ENCODE data around the gene PSMF1. TPM values are rescaled to one million over a fixed set of nuclear protein-coding genes. Genes with fewer than 3 reads are reported as not detected.

PSMF1 gene
- total and polyA plus RNA-seq, 2 donors (not counting 3 experiments of a cell fraction or from before 2014, with no cell fraction given), result 142 to 354 TPM

DNA sequence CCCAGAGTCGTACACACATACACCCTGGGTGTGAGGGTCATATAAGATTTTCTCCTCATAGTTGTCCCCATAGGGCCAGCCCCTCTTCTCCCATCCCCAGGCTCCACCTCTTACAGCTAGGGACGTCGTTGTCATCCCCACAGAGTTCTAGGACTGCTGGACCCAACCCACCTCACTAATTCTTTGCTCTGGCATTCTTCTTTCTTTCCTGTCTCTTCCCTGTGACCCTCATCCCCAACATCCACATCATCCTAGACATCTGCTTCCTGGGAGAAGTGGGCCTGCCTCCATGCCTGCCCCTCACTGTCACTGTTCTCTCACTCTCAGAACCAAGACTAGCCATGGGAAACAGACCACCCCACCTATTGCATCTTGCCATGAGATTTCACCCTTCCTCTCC lies 1.1 kb downstream of the PSMF1 start:
- FAIRE-seq (no peak), DNase-seq (ENCODE audit: low read depth, low spot score) (no peak)
- Histone ChIP-seq H3K27me3 (ENCODE audit: control insufficient read depth in 2 of 2, insufficient read depth in 2 of 2, low read length in 2 of 2) (no peaks in the 10 kb centered on the region), H3K27ac (ENCODE audit: insufficient read depth, low read depth, low read length) (no peak overlapping the region), H3K9me1 (replicated peaks; ENCODE audit: control insufficient read depth, extremely low read depth, insufficient read depth, low read length) (no peaks in the 10 kb centered on the region), H3K9me3 (replicated peaks; ENCODE audit: control insufficient read depth, insufficient read depth, low read length) (no peaks in the 10 kb centered on the region), H3K4me1 (ENCODE audit: control insufficient read depth, extremely low read depth, insufficient read depth, low read length) (peaks cover 32% of the 10 kb centered on the region), H3K36me3 (ENCODE audit: control insufficient read depth in 2 of 2, extremely low read depth in 1 of 2, insufficient read depth in 2 of 2, low read length in 2 of 2) (no peaks in the 10 kb centered on the region), H3K79me2 (ENCODE audit: control insufficient read depth, insufficient read depth, low read length) (peaks cover 58% of the 10 kb centered on the region), H3K9ac (replicated peaks; ENCODE audit: extremely low read depth, insufficient read depth, low read length) (peak overlapping the region; percentile 36), H2AFZ (ENCODE audit: low read depth, low read length) (no peak overlapping the region), H3K4me3 (replicated peaks in 1 of 3; ENCODE audit: insufficient read depth in 1 of 3, low read depth in 1 of 3, low read length in 3 of 3) (peak overlapping the region in 2 of 3 experiments; percentile 75 to 88), H3K4me2 (ENCODE audit: insufficient read depth, low read length) (peak overlapping the region; percentile 88), H4K20me1 (replicated peaks; ENCODE audit: control insufficient read depth, extremely low read depth, insufficient read depth, low read length) (peaks cover 4% of the 10 kb centered on the region)
- POLR2A ChIA-PET, result no interaction called here
- dilution Hi-C loops (cut with MboI; ENCODE audit: extremely low pct_ligation_motif_present, low sequenced_read_pairs) (no loop called here), intact Hi-C loops (cut with micrococcal nuclease) (loop anchor here (5.0 to 10.0 kb wide), 2 partner anchors 108 to 185 kb away; partner anchors contain the start of gene RAD21L1)
- no peak for TF ChIP-seq FOS (IDR thresholded peaks at IDR 0.05; ENCODE audit: borderline replicate concordance, insufficient read depth, low read length)
- TF ChIP-seq EZH2 (IDR thresholded peaks at IDR 0.05; ENCODE audit: borderline replicate concordance, low read depth, low read length, severe bottlenecking), result no peak
- CTCF ChIA-PET, result interaction anchor here (1.9 kb wide), 1 partner anchor 11 kb away, joined by 6 read pairs; no protein-coding TSS in a partner anchor
- BruUV-seq (replicated peaks), result no TSS peak

DNA sequence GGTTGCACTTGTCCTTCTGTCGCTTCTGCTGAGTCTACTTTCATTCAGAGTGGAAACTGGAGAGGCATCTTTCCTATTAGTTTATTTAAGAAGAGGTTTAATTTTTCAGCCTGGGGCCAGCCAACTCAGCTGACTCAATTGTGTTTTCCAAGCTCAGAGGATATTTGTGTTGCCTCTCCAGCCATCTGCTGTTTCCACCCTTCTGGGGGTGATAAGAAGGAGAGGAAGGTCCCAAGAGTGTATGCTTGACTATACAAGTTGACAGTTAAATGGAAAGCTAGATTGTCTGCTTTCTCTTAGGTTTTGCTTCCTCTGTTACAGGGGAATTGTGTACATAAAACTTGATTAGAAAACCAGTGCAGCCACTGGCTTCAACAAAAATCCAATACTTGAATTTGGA lies 3.0 kb downstream of the PSMF1 start:
- peaks cover 8 to 12% of the 10 kb centered on the region in 2 experiments for H3K36me3 ChIP-seq (ENCODE audit: control insufficient read depth in 2 of 2, extremely low read depth in 1 of 2, insufficient read depth in 2 of 2, low read length in 2 of 2)
- DNase-seq (ENCODE audit: low read depth, low spot score) (no peak), FAIRE-seq (no peak)
- no peak overlapping the region for H3K9ac ChIP-seq (replicated peaks; ENCODE audit: extremely low read depth, insufficient read depth, low read length)
- H3K9me1 ChIP-seq (replicated peaks; ENCODE audit: control insufficient read depth, extremely low read depth, insufficient read depth, low read length), result no peaks in the 10 kb centered on the region
- H3K27ac ChIP-seq (ENCODE audit: insufficient read depth, low read depth, low read length), result no peak overlapping the region
- ChIA-PET POLR2A (no interaction called here), CTCF (interaction anchor here (0.7 to 0.9 kb wide), 2 partner anchors 89 to 92 kb away, joined by 3 read pairs; no protein-coding TSS in a partner anchor)
- no peak overlapping the region for H2AFZ ChIP-seq (ENCODE audit: low read depth, low read length)
- dilution Hi-C loops (cut with MboI; ENCODE audit: extremely low pct_ligation_motif_present, low sequenced_read_pairs), result no loop called here
- H3K79me2 ChIP-seq (ENCODE audit: control insufficient read depth, insufficient read depth, low read length), result peaks cover 69% of the 10 kb centered on the region
- no TSS peak for BruUV-seq (replicated peaks)
- H4K20me1 ChIP-seq (replicated peaks; ENCODE audit: control insufficient read depth, extremely low read depth, insufficient read depth, low read length), result peaks cover 4% of the 10 kb centered on the region
- H3K4me3 ChIP-seq (replicated peaks in 1 of 3; ENCODE audit: insufficient read depth in 1 of 3, low read depth in 1 of 3, low read length in 3 of 3), result no peak overlapping the region
- intact Hi-C loops (cut with micrococcal nuclease), result no loop called here
- H3K4me1 ChIP-seq (ENCODE audit: control insufficient read depth, extremely low read depth, insufficient read depth, low read length), result peaks cover 32% of the 10 kb centered on the region
- no peaks in the 10 kb centered on the region for H3K27me3 ChIP-seq (ENCODE audit: control insufficient read depth in 2 of 2, insufficient read depth in 2 of 2, low read length in 2 of 2)
- TF ChIP-seq EZH2 (IDR thresholded peaks at IDR 0.05; ENCODE audit: borderline replicate concordance, low read depth, low read length, severe bottlenecking) (no peak), MYC (IDR thresholded peaks at IDR 0.05; ENCODE audit: low read depth, low read length) (no peak), FOS (IDR thresholded peaks at IDR 0.05; ENCODE audit: borderline replicate concordance, insufficient read depth, low read length) (no peak)
- no peak overlapping the region for H3K4me2 ChIP-seq (ENCODE audit: insufficient read depth, low read length)
- H3K9me3 ChIP-seq (replicated peaks; ENCODE audit: control insufficient read depth, insufficient read depth, low read length), result no peaks in the 10 kb centered on the region

All from endothelial cell of umbilical vein (primary cell).